Suprapubic skin (tissue), 4 donors: ENCODE measurements around the gene CSAD.

Source experiments
- EP300 ChIP-seq: sonication (generic); formaldehyde crosslinking; IDR thresholded peaks from one replicate; pipeline ENCODE4 v1.6.1; 2017; ENCODE audit warnings: antibody characterized with exemption
- POLR2A ChIP-seq, 2 donors: fragments of 450-650 bp; IDR thresholded peaks; one replicate each; pipeline ENCODE4 v1.6.1; 2017; ENCODE audit warnings: antibody characterized with exemption in 2 of 2, mild to moderate bottlenecking in 2 of 2, moderate library complexity in 2 of 2
- POLR2AphosphoS5 ChIP-seq, 3 donors: sonication (generic); formaldehyde crosslinking; IDR thresholded peaks; one replicate each; pipeline ENCODE4 v1.6.1; 2017; ENCODE audit warnings: antibody characterized with exemption in 3 of 3
- TF ChIP-seq, protein P1 (sequence below), 2 donors: fragments of 200-600 bp in 1 of 2; fragments of 450-650 bp in 1 of 2; sonication (generic) in 1 of 2; IDR thresholded peaks; one replicate each; pipeline ENCODE4 v1.5.1; 2016 to 2019; ENCODE audit warnings: antibody characterized with exemption in 2 of 2, mild to moderate bottlenecking in 1 of 2, moderate library complexity in 1 of 2

DNA sequence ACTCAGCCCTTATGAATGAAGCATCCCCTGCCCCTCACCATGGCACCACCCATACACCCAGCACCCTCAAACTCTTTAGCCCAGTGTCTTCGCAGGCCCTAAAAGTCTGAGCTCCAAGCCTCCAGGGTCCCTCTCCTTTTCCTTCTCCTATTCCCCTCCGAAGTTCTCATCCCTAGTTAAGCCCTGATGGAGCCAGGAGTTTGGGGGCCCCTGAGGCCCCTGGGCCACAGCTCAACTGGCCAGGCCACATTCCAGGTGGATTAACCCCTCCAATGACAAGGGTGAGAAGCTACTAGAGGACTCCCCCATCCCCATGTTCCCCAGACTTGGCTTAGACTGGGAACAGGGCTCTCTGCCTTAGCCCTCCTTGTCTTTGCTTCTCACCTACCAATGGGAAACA, 48.7 kb upstream of the CSAD start:
- TF ChIP-seq POLR2A (IDR thresholded peaks at IDR 0.05) (no peak), POLR2AphosphoS5 (IDR thresholded peaks at IDR 0.05) (no peak), EP300 (no peak)
- TF ChIP-seq, protein P1, sequence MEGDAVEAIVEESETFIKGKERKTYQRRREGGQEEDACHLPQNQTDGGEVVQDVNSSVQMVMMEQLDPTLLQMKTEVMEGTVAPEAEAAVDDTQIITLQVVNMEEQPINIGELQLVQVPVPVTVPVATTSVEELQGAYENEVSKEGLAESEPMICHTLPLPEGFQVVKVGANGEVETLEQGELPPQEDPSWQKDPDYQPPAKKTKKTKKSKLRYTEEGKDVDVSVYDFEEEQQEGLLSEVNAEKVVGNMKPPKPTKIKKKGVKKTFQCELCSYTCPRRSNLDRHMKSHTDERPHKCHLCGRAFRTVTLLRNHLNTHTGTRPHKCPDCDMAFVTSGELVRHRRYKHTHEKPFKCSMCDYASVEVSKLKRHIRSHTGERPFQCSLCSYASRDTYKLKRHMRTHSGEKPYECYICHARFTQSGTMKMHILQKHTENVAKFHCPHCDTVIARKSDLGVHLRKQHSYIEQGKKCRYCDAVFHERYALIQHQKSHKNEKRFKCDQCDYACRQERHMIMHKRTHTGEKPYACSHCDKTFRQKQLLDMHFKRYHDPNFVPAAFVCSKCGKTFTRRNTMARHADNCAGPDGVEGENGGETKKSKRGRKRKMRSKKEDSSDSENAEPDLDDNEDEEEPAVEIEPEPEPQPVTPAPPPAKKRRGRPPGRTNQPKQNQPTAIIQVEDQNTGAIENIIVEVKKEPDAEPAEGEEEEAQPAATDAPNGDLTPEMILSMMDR (IDR thresholded peaks at IDR 0.05), result no peak
